NCI-H446 treated with DMSO at 0.1 percent for 48 hours (cell line): ENCODE results near the gene FRMD3.
"Not testable (repeated sequence)": the region's sequence is repeated elsewhere in the genome, so short reads cannot be mapped to it uniquely, and the experiment has no call there.

Experiments
- DNase-seq: peaks from one replicate; lab custom pipeline; 2025; lab: John Stamatoyannopoulos, UW

Gene FRMD3

DNA sequence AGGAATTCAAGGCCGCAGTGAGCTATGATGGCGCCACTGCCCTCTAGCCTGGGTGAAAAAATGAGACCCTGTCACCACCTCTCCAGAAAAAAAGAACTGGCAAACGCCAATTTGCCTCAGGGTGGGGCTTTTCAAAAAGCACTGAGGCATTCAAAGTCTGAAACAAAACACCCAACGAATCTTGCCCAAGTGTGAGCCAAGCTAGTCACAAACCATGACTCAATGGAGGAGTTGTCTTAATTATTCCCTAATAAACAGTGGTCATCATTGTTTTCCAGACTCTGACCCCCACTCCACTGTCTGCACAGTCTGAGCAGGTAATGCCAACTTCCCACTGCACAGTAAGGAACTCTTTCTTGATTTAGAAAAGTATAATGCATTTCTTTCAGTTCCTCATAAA is 16.8 kb downstream of the FRMD3 start:
- no peak for DNase-seq

DNA sequence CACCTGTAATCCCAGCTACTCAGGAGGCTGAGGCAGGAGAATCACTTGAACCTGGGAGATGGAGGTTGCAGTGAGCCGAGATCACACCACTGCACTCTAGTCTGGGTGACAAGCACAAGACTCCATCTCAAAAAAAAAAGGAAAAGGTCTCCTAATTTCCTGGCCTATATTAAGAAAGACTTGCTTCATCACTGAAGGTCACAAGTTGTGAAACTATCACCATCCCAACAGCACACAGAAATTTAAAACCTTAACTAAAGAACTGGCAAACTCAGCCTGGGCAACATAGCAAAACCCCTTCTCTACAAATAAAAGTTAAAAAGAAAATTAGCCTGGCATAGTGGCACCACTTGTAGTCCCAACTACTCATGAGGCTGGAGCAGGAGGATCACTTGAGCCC is 17.2 kb downstream of the FRMD3 start:
- no peak for DNase-seq

DNA sequence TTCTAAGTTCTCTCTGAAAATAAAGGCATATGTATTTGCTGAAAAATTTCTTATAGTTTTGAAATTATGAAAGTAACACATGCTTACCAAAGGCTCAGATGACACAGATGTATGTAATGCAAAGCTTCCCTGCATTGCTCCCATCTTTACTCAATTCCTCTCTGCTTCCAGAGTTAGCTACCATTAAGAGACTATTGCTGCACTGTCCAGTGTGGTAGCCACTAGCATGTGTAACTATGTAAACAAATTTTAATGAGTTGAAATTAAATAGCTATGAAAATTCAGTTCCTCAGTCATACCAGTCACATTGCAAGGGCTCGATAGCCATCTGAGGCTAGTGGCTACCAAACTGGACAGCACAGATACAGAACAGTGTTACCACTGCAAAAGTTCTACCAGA is 17.9 kb downstream of the FRMD3 start:
- DNase-seq, result no peak

DNA sequence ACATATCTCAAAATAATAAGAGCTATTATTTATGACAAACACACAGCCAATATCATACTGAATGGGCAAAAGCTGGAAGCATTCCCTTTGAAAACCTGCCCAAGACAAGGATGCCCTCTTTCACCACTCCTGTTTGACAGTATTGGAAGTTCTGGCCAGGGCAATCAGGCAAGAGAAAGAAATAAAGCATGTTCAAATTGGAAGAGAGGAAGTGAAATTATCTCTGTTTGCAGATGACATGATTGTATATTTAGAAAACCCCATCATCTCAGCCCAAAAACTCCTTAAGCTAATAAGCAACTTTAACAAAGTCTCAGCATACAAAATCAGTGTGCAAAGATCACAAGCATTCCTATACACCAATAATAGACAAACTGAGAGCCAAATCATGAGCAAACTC is 20.2 kb downstream of the FRMD3 start:
- not testable (repeated sequence) for DNase-seq

DNA sequence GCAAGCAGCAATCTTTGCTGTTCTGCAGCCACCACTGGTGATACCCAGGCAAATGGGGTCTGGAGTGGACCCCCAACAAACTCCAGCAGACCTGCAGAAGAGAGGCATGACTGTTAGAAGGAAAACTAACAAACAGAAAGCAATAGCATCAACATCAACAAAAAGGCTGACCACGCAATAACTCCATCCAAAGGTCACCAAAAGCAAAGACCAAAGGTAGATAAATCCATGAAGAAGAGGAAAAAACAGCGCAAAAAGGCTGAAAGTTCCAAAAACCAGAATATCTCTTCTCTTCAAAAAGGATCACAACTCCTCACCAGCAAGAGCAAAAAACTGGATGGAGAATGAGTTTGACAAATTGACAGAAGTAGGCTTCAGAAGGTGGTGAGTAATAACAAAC is 23.4 kb downstream of the FRMD3 start:
- no peak for DNase-seq

DNA sequence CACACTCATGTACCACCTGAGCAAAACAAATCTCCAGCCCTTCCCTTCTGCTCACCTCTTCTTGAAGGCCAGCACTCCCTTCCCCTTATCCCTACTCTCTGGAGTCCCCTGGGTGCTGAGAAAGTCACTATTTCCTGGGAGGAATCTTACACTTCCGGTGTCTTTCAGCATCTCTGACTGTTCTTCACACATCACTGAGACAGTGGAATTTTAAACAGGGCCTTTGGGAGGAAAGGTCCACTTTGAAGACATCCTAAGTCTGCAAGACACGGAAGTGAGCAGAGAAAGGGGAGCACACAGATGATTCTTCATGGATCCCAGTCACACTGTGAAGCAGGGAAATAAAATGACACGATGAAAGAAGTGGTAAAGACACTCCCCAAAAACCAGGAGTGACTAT is 25.6 kb downstream of the FRMD3 start:
- DNase-seq, result no peak

DNA sequence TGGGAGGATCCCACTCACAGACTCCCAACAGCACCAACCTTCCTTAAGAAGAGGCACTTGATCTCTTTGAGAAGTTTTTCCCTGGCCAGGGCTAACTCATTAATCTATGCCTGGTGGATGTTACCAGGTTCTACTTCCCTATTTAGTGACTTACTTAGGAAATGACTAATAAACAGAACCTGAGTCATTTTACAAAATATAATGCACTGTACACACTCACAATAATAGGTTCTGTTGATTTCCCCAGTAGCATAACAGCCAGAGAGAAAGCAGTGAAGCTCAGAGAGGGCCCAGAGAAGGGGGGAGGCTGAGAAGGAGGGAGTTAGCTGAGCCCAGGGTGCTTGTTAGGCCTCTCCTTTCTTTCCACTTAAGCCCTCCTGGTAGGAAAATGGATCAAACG is 27.1 kb downstream of the FRMD3 start:
- DNase-seq, result no peak

DNA sequence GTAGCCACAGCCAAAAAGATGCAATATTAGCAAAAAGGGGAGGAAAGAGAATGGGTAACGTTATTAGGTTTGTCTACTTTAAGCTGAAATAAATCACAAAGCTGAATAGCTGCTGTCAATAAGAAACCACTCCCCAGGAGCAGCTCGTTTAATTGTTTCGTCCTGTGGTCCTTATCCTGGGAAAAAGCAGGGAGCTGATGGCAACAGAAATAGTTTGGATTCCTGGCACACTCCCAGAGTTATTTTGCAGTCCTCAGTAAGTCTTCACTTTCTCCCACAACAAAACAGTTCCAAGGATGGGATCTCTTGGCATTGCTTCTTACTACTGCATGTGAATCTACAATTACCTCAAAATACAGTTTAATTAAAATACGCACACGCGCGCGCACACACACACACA is 28.8 kb downstream of the FRMD3 start:
- DNase-seq, result no peak

DNA sequence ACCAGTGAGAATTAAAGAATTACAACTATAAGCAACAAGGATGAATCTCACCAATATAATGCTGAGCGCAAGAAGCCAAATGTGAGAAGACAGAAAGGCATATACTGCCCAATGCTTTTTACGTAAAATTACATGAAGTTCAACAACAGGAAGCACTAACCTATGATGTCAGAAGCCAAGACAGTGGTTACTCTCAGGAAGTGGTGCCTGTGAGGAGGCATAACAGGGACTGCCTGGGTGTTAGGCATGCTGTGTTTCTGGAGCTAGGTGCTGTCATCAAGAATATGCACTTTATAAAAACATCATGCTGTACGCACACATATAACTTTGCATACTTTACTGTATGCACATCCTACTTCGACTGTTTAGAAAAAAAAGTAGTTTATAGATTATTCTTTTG is 30.1 kb downstream of the FRMD3 start:
- DNase-seq, result no peak

DNA sequence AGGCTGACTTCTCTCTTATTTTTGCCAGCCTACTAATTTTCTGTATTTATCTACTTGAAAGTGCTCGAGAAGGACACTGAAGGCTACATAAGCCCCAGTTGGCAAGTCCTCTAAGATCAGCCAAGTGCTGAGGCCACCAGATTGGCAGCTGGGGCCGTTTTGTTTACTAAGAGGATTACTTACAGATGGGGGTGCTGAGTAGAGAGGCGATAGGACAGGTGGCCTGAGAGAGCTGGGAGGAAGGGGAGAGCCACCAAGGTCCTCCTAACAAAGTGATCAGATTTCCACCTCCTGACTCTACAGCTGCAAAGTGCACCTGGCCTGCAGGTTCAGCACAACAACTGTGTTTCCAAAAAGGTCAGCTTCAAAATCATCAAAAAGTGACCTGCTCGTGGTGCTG is 32.9 kb downstream of the FRMD3 start:
- DNase-seq, result peak; percentile 8

DNA sequence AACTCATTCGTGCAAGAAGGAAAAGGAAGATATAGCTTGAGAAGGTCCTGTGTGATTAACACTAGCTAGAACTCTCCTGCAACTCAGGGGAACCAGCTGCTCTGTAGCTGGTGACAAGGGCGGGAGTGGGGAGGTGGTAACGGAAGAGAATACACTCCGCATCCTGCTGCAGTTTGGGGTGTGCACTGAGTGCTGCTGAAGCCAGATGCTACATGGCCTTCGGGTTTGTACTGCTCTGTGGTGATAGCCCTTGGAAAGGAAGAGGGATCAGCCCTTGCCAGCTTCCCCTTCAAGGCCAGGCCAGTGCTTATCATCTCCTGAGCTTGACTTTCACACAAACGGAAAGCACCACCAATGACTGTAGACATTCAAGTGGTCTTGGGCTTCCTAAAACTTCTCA is 34.3 kb downstream of the FRMD3 start:
- DNase-seq, result no peak

DNA sequence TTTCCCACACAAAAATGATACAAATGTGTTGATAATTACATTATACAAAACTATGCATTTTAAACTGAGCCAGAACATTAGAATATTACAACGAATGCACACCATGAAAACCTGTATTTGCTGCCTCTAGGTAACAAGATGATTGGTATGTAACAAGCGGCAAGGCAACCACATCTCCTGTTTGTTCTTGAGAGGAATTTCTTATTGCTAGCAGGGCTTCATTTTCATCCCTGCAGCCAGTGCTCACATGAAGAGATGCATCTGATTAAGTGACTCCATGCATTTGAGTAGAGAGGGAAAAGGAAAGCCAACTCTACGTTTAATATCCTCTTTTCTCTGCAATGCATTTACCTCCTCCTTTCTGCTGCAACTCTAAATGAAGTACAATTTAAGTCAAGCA is 36.6 kb downstream of the FRMD3 start:
- DNase-seq, result no peak

DNA sequence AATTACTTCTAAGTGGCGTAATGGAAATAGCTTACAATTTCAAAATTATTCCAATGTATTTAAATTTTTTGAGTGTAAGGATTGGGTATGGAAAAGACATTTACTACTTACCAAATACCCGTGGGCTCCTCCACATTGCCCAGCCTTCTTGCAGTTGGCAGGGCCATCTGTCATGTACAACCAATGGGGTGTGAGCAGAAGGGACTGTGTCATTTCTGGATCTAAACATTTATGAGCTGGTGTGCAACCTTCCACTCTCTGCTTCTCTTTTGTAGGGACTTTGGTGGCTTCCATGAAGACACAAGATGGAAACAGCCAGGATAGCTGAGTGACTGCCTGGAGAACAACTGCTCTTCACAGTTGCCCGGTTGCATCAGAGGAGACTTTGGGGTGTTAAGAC is 40.8 kb downstream of the FRMD3 start:
- no peak for DNase-seq

DNA sequence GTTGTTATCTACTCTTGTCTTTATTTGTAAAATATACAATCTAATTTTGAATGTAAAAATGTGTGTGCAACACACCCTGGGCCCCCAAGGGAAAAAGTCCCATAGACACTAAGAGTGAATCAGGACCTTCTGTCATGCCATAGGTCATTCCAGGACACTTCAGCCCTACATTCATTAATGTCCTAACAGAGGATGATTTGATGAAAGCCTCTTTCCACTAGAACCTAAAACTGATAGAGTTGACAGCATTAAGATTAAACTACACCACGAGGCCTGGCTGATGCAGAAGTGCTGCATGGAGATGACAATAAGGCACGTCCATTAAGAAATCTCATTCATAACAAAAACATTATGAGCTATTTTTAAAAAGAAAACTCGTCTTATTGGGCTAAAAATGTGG is 46.2 kb downstream of the FRMD3 start:
- no peak for DNase-seq

DNA sequence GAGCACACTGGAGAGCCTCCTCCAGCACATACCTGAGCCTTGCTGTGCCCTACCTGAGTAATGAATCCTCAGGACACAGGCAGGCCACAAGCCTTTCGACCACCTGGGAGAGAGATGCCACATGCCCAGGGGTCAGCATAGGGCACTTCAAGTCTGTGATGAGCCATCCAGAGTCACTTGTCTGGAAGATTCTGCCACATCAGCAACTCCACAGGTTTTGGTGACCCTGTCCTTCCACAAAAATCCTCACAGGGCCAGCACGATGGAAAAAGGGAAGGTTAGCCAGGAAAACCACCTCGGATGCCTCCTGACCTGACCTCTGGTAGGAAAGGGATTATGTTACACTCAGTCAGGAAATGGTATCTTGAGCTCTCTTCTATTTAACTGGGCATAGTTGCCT is 46.8 kb downstream of the FRMD3 start:
- DNase-seq, result no peak

DNA sequence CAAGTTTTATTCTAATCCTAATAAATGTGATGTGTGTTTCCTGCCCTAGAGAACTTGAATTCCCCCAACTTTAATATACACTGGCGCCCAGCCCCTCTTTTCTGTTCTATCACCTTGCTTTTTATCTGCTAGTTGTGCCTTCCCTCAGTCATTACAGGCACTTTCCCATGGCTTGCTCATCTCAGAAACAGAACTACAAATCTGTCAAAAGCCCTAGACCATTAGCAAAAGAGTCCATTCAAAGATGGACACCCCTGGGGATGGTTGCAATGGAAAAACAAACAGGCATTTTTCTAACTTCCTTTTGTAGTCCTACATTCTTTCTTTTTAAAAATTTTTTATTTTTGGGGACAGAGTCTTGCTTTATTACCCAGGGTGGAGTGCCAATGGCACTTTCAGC is 48.2 kb downstream of the FRMD3 start:
- no peak for DNase-seq

DNA sequence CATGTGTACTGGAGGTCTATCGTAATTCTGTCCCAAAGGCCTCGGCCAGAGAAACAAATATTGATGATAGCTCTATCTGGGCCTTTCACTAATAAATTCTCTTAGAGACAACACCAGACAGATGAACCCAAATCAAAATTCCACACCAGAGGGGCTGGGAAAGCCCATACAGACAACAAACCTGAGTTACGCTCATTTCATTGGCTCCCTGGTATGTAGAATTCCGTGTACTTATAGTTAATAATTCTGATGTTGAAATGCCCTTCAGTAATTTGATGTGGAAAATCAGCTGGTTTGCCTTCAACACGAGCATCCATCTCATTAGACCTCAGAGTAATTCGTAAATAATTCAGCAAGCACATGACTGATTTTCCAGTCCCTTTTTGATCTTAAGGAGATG is 53.2 kb downstream of the FRMD3 start:
- no peak for DNase-seq

DNA sequence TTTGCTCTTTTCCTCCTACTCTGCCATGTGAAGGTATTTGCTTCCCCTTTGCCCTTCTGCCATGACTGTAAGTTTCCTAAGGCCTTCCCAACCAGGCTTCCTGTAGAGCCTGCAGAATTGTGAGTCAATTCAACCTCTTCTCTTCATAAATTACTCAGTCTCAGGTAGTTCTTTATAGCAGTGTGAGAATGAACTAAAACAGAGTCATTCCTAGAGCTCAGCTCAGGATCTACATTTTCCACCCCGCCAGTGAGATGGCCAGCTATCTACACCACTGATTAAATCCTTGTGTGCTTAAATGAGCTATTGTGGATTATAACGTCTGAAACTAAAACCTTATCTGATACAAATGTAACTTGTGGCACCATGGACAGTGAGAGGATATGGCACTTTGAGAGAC is 55.0 kb downstream of the FRMD3 start:
- DNase-seq, result no peak

DNA sequence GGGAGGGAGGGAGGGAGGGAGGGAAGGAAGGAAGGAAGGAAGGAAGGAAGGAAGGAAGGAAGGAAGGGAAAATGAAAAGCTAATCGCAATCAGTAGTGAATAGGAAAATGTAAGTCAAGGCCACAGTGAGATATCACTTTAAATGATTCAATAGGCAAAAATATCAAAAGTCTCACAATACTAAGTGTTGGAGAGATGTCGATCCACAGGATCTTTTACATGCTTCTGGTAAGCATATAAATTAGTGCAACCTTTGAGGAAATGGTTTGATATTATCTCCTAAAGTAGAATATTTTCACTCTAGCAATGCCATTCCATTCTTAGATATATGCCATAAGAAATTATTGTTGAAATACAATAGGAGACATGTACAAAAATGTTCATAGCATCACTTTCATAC is 58.4 kb downstream of the FRMD3 start:
- no peak for DNase-seq

DNA sequence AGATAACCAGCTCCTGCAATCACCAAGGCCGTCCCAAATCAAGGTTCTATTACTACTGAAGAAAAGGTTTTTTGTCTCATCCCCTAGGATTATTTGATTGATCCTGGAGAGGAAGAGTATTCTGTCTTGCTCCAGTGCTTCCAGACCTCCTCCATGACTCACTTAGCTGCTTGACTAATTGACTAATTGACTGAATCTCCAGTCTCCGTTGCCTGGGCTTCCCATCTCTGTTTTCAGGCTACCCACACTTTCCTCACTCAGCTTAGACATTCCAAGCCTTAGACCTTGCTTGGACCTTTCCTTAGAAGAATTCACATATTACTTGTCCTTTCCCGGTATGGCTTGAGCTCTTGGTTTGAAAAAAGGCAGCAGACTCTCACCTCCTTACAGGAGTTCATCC is 60.6 kb downstream of the FRMD3 start:
- peak; percentile 11 for DNase-seq

DNA sequence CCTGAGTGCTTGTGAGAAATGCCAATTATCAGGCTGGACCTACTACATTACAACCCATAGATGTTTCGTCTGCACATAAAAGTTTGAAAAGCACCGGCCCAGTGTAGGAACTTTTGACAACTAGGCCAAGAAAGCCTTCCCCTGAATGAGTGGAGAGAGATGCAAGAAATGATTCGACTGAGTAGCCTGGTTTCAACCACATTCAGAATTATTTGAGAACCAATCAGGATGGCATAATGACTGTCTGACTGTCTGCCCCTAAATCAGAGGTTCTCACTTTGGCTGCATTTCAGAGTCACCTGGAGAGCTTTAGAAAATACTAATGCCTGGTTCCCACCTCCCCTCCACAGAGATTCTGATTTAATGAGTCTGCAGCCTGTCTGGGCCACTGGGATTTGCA is 61.1 kb downstream of the FRMD3 start:
- no peak for DNase-seq

DNA sequence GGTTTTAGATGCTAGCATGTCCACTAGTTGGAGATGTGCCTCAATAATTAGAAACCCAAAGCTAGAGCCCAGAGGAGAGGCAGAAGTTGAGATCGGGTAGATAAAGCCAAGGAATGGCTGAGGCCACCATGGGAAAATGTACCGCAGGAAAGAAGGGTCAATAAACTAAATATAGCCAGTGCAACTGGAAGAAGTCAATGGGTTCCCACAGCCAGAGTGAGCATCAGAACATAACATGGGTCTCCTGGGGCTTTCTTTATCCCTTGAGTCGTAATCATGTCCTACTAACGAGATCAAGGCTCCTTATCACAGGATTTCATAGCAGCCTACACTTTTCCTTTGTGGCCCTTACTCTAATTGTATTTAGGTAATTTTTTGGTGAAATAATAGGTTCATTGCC is 61.7 kb downstream of the FRMD3 start:
- no peak for DNase-seq

DNA sequence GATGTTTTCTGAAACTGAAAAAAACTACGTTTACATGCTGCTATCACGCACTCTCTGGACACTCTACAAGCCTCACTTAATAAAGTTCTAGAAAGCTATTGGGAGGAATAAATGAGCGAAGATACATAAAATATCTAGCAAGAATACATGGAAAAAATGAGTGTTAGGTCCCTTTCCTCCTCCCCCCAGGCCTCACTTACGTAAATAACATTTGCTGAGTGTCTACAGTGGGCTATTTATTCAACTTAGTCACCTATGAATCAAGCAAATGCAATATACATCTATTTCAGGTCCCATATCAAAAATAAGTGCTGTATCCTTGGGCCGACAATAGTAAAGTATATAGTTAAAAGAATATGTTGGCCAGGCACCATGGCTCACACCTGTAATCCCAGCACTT is 62.5 kb downstream of the FRMD3 start:
- no peak for DNase-seq

DNA sequence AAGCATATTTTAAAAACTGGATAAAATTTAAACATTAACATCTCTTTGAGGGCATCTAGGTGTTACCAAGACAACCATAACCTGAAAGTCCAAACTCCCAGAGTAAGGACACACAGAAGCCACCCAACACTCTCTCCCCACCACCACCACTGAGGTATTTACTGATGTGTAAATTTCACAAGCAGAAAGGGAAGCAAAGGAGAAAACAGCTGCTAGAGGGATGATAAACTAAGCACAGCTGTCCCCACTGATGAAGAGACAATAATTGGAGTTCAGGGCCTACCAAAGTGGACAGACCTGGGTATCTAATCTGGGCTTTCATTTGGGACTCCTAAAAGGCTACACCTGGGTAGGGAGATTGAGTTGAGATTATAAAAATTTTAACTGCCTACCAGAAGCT is 63.6 kb downstream of the FRMD3 start:
- DNase-seq, result no peak

DNA sequence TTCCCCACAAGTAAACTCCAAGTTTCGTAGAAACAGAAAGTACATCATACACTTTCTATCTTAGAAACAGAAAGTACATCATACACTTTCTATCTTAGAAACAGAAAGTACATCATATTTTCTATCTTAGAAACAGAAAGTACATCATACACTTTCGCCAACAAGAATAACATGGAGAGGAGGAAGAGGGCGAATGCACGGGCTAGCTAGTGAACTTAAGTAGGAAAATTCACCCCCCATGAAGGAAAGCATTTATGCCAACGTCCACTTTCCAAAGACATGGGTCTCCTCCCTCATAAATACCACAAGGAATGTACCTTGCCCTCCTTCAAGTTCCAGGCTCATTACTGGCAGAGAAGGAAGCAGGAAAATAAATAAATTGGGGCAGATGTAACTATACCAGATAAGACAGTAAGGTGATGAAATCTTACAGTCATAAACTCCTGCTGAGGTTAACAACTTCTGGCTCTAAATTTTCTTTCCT is 64.7 kb downstream of the FRMD3 start:
- DNase-seq, result no peak
